ENCODE data around the gene PPT2. TPM values are rescaled to one million over a fixed set of nuclear protein-coding genes. Genes with fewer than 3 reads are reported as not detected.
A peak's percentile ranks its signal among the peaks of the same experiment; 100 is the strongest.

PPT2 gene
- total RNA-seq, 1 experiment from 2014 or later: 30.0 TPM

DNA sequence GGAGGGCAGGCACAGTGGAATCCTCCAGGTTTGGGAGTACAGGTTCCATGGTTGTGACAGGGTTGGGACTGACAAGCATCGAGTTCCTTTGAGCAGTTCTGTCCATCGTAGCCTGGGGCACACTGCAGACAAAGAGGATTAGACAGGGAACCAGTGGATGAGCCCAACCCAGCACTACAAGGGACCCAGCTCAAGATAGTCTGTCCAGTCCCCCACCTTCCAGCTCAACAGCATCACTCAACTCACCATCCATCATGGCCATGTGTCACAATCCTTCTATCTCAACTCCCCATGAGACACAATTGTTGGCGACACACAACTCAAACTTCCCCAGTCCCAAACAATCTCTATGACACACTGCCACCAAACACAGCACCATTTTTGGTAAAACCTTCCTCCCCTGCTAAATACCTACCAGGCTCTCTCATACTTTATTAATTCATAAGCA, 50.4 kb downstream of the PPT2 start (continued):
- TF ChIP-seq, protein P1, sequence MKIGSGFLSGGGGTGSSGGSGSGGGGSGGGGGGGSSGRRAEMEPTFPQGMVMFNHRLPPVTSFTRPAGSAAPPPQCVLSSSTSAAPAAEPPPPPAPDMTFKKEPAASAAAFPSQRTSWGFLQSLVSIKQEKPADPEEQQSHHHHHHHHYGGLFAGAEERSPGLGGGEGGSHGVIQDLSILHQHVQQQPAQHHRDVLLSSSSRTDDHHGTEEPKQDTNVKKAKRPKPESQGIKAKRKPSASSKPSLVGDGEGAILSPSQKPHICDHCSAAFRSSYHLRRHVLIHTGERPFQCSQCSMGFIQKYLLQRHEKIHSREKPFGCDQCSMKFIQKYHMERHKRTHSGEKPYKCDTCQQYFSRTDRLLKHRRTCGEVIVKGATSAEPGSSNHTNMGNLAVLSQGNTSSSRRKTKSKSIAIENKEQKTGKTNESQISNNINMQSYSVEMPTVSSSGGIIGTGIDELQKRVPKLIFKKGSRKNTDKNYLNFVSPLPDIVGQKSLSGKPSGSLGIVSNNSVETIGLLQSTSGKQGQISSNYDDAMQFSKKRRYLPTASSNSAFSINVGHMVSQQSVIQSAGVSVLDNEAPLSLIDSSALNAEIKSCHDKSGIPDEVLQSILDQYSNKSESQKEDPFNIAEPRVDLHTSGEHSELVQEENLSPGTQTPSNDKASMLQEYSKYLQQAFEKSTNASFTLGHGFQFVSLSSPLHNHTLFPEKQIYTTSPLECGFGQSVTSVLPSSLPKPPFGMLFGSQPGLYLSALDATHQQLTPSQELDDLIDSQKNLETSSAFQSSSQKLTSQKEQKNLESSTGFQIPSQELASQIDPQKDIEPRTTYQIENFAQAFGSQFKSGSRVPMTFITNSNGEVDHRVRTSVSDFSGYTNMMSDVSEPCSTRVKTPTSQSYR (CRISPR knock-in tag; IDR thresholded peaks at IDR 0.05): no peak
- TF ChIP-seq MAX (CRISPR knock-in tag; IDR thresholded peaks at IDR 0.05): no peak
- TF ChIP-seq, protein P2, sequence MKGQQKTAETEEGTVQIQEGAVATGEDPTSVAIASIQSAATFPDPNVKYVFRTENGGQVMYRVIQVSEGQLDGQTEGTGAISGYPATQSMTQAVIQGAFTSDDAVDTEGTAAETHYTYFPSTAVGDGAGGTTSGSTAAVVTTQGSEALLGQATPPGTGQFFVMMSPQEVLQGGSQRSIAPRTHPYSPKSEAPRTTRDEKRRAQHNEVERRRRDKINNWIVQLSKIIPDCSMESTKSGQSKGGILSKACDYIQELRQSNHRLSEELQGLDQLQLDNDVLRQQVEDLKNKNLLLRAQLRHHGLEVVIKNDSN (CRISPR knock-in tag; IDR thresholded peaks at IDR 0.05): no peak
- TF ChIP-seq SOX15 (CRISPR knock-in tag; IDR thresholded peaks at IDR 0.05): no peak
- no peak for TF ChIP-seq RORB (CRISPR knock-in tag; IDR thresholded peaks at IDR 0.05)

DNA sequence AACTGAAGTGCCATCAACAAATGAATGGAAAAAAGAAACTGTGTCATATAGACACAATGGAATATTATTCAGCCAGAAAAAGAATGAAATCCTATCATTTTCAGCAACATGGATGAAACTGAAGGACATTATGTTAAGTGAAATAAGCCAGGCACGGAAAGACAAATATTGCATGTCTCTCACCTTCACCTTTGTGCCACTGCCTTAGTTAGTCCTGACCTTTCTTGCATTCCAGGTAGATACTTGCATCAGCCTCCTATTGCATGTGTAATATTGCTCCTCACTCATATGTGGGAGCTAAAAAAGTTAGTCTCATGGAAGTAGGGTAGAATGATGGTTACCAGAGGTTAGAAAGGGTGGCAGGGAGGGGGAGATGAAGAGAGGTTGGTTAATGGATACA, 55.1 kb downstream of the PPT2 start:
- Mint-ChIP-seq H3K27me3 (ENCODE audit: low read depth) (peaks cover 4% of the 10 kb centered on the region), H3K27ac (no peak overlapping the region), H3K4me1 (no peaks in the 10 kb centered on the region), H3K9me3 (peaks cover 7% of the 10 kb centered on the region; the same call in 1 of the 2 replicates), H3K36me3 (no peaks in the 10 kb centered on the region), H3K4me3 (no peak overlapping the region)
- ATAC-seq (no peak), DNase-seq (ENCODE audit: low spot score) (no peak)
- ChIA-PET POLR2A (no interaction called here), CTCF (no interaction called here)
- peak; percentile 95 for TF ChIP-seq GABPB1 (CRISPR knock-in tag; IDR thresholded peaks at IDR 0.05)
- TF ChIP-seq STAT6 (CRISPR knock-in tag; conservative IDR thresholded peaks at IDR 0.05; ENCODE audit: low read depth): no peak
- TF ChIP-seq, protein P3, sequence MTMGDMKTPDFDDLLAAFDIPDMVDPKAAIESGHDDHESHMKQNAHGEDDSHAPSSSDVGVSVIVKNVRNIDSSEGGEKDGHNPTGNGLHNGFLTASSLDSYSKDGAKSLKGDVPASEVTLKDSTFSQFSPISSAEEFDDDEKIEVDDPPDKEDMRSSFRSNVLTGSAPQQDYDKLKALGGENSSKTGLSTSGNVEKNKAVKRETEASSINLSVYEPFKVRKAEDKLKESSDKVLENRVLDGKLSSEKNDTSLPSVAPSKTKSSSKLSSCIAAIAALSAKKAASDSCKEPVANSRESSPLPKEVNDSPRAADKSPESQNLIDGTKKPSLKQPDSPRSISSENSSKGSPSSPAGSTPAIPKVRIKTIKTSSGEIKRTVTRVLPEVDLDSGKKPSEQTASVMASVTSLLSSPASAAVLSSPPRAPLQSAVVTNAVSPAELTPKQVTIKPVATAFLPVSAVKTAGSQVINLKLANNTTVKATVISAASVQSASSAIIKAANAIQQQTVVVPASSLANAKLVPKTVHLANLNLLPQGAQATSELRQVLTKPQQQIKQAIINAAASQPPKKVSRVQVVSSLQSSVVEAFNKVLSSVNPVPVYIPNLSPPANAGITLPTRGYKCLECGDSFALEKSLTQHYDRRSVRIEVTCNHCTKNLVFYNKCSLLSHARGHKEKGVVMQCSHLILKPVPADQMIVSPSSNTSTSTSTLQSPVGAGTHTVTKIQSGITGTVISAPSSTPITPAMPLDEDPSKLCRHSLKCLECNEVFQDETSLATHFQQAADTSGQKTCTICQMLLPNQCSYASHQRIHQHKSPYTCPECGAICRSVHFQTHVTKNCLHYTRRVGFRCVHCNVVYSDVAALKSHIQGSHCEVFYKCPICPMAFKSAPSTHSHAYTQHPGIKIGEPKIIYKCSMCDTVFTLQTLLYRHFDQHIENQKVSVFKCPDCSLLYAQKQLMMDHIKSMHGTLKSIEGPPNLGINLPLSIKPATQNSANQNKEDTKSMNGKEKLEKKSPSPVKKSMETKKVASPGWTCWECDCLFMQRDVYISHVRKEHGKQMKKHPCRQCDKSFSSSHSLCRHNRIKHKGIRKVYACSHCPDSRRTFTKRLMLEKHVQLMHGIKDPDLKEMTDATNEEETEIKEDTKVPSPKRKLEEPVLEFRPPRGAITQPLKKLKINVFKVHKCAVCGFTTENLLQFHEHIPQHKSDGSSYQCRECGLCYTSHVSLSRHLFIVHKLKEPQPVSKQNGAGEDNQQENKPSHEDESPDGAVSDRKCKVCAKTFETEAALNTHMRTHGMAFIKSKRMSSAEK (CRISPR knock-in tag; IDR thresholded peaks at IDR 0.05; ENCODE audit: borderline replicate concordance): no peak
- no peak for TF ChIP-seq ZNF425 (CRISPR knock-in tag; conservative IDR thresholded peaks at IDR 0.05)
- TF ChIP-seq, protein P4, sequence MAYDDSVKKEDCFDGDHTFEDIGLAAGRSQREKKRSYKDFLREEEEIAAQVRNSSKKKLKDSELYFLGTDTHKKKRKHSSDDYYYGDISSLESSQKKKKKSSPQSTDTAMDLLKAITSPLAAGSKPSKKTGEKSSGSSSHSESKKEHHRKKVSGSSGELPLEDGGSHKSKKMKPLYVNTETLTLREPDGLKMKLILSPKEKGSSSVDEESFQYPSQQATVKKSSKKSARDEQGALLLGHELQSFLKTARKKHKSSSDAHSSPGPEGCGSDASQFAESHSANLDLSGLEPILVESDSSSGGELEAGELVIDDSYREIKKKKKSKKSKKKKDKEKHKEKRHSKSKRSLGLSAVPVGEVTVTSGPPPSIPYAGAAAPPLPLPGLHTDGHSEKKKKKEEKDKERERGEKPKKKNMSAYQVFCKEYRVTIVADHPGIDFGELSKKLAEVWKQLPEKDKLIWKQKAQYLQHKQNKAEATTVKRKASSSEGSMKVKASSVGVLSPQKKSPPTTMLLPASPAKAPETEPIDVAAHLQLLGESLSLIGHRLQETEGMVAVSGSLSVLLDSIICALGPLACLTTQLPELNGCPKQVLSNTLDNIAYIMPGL (CRISPR knock-in tag; IDR thresholded peaks at IDR 0.05): no peak

All from WTC11 (cell line).